NCI-H2196 (cell line): ENCODE data around the gene CHST11.

Experiments
- DNase-seq: peaks from one replicate; lab custom pipeline; 2025; ENCODE audit not compliant: unreplicated experiment; lab: John Stamatoyannopoulos, UW

CHST11 gene

DNA sequence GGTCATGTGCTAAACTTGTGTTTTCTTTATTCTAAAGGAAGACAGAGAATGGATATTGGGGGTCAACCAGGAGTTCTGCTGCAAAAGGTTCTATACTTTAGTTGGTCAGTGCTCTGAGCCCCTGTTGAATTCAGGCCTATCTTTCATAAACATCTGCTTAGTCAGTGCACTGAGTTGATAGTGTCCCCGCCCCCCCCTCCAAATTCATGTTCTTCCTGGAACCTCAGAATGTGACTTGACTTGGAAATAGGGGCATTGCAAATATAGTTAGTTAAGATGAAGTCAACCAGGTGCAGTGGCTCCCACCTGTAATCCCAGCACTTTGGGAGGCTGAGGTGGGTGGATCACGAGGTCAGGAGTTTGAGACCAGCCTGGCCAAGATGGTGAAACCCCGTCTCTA, 23.3 kb downstream of the CHST11 start:
- no peak for DNase-seq

DNA sequence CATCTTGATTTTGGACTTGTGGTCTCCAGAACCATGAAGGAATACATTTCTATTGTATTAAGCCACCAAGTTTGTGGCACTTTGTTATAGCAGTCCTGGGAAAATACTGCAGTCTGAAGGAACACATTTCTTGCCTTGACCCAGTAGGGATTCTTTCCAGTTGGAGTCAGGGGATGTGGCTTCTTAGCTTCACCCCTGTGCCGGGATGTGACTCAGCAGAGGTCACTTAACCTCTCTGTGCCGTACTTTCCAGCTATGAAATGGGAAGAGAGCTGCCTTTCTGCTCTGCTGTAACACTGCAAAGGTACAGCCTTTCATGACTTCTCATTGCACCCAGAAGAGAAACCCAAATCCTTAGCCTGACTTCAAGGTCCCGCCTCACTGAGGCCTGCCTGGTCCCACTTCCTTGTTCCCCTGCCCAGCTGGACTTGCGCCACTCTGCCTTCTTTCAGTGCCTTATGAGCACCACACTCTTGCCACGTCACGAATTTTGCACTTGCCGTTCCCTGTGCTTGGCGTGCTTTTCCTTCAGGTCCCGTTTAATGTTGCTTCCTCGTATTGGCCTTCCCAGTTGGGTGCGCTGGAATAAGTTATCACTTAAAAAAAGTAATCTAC, 24.2 kb downstream of the CHST11 start:
- no peak for DNase-seq

DNA sequence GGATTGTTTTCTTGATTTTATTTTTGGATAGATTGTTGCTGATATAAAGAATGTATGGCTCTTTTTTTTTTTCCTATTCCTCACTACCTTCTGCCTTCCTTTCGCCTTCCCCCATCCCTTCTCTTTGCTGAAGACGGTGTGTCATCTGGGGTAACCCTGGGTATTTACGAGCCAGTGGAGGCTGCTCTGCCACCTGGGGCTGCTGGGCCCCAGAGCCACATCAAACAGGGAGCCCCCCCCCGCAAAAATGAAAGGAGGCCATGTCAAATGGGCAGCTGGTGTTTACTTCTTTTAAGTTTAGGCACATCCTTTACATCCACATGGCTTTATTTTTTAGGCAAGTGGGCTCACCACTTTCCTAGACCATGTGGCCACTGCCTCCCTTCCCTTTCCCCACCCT, 25.4 kb downstream of the CHST11 start:
- DNase-seq: no peak

DNA sequence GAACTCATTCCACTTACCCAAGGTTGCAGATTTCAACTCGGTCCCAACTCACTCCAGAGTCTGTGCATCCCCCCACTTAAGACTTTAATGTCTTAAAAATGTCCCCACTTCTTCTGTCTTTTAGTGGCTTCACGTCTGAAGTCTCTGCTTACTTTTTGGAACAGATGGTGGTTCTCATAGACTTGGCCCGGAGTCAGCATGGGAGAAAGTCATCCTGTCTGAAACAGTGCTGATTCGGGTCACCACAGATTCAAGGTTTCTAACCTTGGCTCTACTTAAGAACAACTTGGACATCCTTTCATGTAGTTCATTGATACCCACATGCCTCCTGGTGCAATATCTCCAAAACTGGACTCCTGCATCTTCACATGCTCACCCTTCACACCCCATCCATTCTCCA, 26.0 kb downstream of the CHST11 start:
- no peak for DNase-seq

DNA sequence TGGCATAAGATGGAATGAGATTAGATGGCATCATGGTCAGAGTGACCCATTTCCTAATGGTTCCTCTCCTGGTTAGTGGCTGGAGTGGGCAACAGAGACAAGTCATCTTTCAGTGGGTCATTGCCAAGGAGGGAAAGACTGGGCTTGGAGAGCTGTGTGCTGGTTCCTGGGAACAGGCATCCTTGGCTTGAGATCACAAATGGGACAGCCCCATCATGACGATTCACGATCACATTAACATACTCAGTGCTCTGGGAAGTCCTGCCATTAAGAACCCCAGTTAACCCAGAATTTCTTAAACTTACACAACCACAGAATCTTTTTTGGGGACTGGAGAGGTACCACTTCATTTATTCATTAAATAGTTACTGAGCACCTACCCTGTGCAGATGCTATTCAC, 27.3 kb downstream of the CHST11 start:
- DNase-seq: no peak

DNA sequence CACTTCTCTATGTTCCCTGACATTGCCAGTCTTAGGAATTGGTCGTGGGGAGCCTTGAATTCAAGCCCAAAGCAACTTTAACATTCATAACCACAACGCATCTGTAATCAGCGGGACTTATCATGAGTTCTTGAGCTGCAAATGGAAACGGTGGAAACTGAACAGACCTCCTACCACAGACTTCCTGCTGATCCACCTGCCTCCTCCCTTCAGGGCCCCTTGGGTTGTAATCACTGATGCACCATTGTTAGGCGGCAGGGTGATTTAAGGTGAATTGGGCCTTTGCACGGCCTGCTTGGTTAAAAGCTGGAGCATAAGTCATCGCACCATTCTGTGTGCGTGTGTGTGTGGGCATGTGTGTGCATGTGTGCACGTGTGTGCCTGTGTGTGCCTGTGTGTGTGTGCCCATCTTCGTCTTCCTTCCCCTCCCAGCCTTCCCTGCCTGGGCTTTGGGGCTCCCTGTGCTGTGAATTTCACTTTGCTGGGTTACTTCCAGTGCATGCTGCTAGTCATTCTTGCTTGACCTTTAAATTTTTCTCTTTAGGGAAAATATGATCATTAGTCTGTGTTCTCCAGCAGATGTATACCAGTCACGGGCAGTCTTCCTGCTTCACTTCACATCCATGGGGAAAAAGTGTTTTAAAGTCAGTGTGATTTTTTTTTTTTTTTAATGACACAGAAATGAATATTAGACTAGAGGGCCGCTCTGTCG, 29.1 kb downstream of the CHST11 start:
- DNase-seq: no peak

DNA sequence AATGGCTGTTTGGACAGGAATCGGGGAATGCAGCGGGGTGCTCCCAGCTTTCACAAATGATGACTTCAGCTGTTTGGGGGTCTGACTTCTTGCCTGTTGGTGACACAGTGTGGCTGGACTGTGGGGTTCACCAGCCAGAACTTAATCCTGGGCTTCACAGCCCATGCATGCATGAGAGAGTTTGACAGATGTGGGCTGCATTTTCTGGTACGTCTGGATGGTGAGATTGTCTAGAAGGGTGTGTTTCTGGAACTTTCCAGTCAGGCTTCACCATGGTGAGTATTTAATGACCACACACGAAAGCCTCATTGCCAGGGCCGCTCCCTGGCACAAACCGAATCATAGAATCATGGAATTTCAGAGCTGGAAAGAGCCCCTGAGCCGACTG, 29.6 kb downstream of the CHST11 start:
- DNase-seq: no peak

DNA sequence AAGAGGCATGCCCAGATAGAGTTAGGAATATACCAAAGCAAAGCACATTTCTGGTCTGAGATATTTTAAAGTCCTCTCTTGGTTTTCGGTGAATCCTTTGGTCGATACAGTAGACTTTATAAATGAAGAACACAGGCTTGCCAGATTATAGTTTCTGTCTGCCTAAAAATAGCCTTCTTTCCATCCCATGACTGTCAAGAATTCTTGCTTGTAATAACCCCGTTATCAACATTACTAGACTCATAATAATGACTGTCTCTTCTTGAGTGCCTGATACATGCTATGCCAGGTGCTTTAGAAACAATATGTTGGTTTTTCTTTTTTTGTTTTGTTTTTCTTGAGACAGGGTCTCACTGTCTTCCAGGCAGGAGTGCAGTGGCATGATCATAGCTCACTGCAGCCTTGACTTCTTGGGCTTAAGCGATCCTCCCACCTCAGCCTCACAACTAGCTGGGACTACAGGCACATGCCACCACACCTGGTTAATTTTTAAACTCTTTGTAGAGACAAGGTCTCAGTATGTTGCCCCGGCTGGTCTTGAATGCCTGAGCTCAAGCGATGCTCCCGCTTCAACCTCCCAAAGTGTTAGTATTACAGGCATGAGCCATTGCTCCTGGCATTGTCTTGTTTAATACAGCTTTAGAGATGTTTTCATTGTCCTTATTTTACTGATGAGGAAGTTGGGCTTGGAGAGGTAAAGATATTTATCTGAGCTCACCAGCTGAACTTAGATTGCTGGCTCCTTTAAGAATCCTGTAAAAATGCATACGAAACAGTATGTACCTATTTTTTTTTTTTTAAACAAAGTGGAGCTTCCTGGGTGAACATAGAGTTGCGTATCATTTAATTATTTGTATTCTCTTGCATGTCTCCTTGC, 30.4 kb downstream of the CHST11 start:
- no peak for DNase-seq

DNA sequence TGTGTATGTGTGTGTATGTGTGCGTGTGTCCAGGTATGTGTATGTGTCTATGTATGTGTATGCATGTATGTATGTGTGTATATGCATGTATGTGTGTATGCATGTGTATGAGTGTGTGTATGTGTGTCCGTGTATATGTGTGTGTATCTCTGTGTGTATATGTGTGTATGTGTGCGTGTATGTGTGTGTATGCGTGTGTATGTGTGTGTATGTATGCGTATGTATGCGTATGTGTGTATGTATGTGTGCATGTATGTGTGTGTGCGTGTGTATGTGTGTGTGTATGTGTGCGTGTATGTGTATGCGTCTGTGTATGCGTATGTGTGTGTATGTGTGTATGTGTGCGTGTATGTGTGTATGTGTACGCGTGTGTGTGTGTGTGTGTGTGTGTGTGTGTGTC, 31.6 kb downstream of the CHST11 start:
- DNase-seq: no peak

DNA sequence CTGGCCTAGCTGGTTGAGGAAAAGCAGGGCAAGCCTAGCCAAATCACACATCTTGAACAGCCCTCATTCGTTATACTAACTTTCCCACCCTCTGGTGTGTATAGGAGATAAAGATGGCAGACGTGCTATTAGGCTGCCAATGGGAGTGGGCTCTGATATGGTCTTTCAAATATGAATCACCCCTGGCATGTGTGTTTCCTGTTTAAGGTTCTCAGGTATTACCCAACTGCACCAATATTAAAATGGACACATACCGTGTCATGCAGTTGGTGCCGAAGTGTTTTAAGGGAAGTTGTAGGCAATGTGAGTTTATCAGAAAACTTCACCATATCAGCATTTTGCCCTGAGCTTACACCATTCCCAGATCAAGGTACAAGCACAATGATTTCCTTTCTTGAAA, 33.4 kb downstream of the CHST11 start:
- DNase-seq: no peak

DNA sequence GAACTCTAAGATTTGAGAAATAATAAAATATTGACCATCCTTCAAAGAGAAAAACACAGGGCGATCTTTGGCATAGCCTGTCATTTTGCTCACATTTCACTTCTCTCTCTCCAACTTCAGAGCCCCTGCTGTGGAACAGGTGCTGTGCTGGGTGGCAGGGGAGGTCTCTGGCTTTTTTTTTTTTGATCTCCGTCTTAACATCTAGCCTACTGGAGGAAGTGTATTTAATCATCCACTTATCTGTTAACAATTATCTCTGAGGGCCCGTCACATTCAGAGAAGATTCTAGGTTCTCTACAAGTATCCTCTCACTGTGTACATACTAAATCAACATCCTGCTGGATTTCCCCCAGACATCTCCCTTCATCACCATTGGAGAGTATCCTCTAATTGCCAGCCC, 34.1 kb downstream of the CHST11 start:
- DNase-seq: no peak

DNA sequence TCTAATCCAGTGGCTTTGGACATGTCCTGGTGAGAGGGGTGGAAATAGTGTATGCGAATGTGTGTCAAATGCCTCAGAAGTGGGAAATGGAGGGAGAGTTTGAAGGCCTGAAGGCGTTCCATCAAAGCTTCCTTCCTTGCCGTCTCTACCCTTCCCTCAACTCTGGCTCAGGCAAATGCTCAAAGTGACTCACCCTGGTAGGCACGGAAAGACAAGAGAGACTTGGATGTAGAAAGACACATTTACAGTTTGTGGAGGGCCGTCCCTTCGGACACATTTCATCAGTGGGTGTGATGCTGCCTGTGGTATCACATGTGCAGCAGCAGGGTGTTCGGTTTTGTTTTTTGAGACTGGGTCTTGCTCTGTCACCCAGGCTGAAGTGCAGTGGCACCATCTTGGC, 36.7 kb downstream of the CHST11 start:
- DNase-seq: no peak

DNA sequence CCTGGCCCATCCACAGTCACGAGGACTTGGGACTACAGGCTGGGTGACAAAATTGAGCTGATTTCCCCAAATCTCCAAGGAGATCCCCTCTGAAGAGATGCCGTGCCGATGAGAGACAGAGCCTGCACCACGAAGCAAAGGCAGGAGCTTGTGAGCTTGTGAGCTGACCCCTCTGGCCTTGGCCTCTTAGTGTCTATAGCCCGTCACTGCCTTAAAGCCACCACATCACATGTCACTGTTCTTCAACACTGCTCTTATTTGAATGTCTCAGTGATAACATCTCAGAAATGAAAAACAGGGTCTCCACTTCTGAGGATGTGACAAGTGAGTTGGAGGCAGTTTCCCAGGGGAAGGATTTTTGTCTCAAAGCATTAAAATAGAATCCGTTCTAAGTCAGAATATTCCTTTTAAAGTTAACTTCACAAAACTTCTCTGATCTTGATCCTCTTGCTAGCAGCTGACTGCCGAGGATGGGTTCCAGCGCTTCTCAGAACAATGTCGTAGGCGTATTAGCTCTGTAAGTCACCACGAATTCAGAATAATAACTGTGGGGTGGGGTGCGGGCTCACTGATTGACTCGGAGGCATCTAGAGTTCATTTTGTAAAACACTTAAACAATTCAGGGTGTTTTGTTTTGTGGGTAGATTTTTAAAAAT, 37.5 kb downstream of the CHST11 start:
- DNase-seq: no peak

DNA sequence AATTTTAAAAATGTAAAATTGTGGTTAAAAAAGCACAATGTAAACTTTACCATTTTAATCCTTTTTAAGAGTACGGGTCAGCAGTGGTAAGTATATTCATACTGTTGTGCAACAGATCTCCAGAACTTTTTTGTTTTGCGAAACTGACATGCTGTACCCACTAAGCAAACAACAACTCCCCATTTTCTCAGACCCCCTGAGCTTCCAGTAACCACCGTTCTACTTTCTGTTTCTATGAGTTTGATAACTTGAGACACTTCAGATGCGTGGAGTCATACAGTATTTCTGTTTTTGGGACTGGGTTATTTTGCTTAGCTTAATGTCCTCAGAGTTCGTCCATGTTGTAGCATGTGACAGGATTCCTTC, 38.0 kb downstream of the CHST11 start:
- DNase-seq: no peak

DNA sequence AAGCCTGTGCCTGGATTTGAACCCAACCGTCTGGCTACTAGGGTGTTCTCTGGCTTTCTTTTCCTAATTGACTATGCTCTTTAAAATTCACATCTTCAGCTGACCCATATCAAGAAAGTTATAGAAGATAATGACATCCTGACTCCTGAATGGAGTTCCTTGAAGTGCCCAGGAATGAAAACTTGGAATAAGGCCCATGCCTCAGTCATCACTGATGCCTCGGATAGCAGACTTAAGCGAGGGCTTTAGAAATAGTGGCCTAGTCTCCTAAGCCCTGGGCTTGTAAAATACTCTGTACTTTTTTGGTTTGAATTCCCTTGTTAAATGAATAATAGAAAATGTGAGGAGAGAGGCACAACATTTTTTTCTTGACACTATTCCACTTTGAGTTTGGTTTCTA, 39.0 kb downstream of the CHST11 start:
- DNase-seq: no peak

DNA sequence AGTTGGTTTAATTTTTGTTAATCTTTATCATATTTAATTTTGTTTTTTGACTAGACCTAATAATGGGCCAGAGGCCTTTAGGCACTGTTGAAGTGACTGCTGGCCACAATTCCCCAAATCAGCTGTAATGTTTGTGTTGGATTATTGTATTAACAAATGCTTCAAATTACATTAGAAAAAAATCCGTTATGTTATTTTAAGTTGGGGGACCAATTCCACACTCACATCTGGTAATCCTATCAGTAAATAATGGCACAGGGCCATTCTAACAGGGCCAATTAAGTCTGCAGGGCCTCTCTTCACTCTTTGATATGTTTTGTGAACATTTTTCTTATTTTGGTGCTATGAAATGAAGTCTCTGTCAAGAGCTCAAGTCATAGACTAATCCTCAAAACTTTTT, 39.6 kb downstream of the CHST11 start:
- DNase-seq: no peak

DNA sequence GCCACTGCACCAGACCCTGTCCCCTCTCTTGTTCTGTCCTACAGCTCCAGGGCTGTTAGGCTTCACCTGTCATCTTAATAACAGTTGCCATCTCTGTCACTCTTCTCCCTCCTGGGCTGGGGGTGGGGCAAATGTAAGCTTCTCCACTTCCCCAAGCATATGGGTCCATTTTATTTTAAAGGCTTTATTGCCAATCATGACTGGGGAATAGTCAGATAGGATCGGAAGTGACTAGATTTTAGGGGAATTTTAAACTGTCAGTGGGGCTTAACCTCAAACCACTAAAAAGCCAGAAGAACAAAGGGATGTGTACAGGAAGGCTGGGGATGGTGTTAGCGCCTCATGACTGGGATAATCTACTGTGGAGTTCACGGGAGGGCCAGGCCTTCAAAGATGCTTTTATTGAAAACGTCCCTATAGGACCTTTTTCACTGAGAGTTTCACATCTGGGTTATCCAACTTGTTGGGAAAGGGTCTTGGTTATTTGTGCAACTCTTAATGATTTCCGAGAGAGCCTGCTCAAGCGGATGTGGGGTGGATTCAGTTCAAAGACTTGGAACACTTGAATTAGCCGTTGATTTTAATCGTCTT, 41.6 kb downstream of the CHST11 start:
- no peak for DNase-seq

DNA sequence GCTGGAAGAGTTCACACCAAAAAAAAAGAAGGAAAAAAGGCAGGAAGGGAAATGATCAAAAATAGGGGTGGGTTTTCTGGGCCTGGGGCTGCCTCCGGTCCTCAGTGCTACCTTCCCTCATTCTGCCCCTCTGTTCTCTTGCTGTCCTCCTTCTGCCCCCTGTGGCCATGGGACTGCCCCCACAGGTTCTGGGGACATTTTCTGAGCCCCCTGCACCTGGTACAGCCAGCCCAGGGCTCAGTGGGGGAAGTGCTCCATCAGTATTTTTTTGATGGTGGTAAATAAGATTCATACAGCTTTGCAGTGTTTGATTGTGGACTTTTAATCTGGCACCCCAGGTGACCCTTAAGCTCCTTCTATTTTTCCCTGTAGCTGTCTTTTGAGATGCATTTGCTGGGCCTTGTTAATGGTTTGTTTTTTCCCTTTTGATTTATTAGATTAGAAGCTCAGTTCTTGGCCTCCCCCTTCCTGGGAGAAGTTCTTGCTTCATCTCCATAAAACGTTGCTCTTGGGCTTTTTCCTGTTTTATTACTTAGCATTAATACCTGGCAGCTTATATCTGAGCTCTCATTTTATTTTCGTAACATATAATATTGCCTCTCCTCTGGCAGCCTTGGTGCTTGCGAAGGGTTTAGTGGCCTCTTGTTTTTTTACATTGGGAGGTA, 43.1 kb downstream of the CHST11 start:
- no peak for DNase-seq

DNA sequence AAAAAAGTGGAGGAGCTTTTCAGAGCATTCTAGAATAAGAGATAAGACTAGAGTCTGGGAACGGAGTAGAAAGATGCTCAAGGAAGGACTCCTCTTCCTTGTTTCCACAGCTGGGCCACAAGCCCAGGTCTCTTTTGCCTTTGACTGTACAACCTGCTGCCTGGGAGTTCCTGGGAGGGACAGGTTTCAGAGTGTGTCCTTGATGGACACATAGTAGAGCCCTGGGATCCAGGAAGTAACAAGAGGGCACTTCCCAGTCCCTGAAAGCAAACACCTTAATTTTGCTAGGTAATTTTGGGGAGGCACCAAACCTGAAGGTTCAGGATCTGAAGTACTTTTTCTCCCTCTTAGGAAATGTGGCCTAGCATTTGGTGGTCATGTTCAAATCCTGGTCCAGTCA, 44.4 kb downstream of the CHST11 start:
- DNase-seq: no peak

DNA sequence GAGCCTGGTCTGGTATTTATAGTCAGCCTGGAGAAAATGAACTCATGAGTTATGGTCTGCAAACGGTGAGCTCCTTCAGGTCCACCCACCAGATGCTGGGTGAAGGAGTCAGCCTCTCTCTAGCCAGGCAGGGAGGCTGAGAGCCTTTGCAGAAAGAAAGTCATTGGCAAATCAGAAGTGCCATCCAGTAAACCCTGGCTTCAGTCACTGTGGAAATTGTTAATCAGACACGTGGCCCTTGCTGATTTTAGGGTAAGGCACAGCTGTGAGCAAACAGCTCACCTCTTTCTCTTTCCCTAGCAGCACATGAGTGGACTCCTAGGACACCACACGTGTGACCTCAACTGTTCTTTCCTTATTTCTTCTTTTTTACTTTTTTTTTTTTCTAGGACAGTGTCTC, 44.9 kb downstream of the CHST11 start:
- no peak for DNase-seq

DNA sequence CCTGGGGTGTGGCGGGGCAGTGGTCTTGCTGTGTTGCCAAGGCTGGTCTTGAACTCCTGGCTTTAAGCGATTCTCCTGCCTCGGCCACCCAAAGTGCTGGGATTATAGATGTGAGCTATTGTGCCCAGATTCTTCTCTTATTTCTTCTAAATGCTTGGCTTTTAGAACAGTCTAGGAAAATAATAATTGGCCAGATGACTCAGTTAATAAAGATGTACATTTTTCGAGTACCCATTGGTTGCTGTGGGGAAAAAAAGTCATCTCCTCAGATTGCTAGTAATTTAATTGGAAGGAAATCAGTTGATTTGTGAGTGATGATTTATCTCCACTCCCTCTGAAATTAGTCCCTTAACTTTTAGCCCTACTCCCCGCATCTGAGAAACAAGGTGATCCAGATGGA, 45.5 kb downstream of the CHST11 start:
- no peak for DNase-seq
